WTC11 (cell line): ENCODE data around the gene CABP1. TPM values are rescaled to one million over a fixed set of nuclear protein-coding genes. Genes with fewer than 3 reads are reported as not detected.

ENCODE experiments used
- ATAC-seq: fragments of 200-7000 bp; cut with Tn5 transposase; 2 replicates; pipeline ENCODE4 v1.10.0; 2021; ENCODE audit warnings: mild to moderate bottlenecking, moderate library complexity
- CTCF ChIA-PET: fragments of 300-600 bp; sonication (Branson Sonifier 250); formaldehyde crosslinking; loops from one replicate; lab custom pipeline; 2021; ENCODE audit warnings: antibody characterized with exemption; lab: Charles Lee
- POLR2A ChIA-PET: fragments of 350-600 bp; sonication (Branson Sonifier 250); formaldehyde crosslinking; loops from one replicate; lab custom pipeline; 2021; ENCODE audit warnings: antibody characterized with exemption; lab: Charles Lee
- DNase-seq: peaks from one replicate; pipeline ENCODE4 v3.0.0; 2021; ENCODE audit warnings: low spot score
- H3K27ac Mint-ChIP-seq: 2 replicates; pipeline ENCODE4 v1.8.0; 2021; ENCODE audit warnings: mixed read lengths
- H3K27me3 Mint-ChIP-seq: 2 replicates; pipeline ENCODE4 v1.8.0; 2021; ENCODE audit warnings: low read depth, mild to moderate bottlenecking, moderate library complexity, mixed read lengths
- H3K36me3 Mint-ChIP-seq: 2 replicates; pipeline ENCODE4 v1.8.0; 2021; ENCODE audit warnings: mixed read lengths
- H3K4me1 Mint-ChIP-seq: 2 replicates; pipeline ENCODE4 v1.8.0; 2022; ENCODE audit warnings: mixed read lengths
- H3K4me3 Mint-ChIP-seq: 2 replicates; pipeline ENCODE4 v1.8.0; 2021; ENCODE audit warnings: mild to moderate bottlenecking, moderate library complexity, mixed read lengths
- H3K9me3 Mint-ChIP-seq: 2 replicates; pipeline ENCODE4 v1.8.0; 2021; ENCODE audit warnings: mixed read lengths
- AFF4 ChIP-seq: sonication (generic); formaldehyde crosslinking; IDR thresholded peaks from 2 replicates; pipeline ENCODE4 v1.8.1; 2023; ENCODE audit warnings: mild to moderate bottlenecking, missing genetic modification reagents, borderline replicate concordance
- ETV6 ChIP-seq: sonication (generic); formaldehyde crosslinking; IDR thresholded peaks from 2 replicates; pipeline ENCODE4 v1.8.1; 2022; ENCODE audit warnings: mild to moderate bottlenecking, missing genetic modification reagents
- FOXP1 ChIP-seq: sonication (generic); formaldehyde crosslinking; IDR thresholded peaks from 2 replicates; pipeline ENCODE4 v1.8.0; 2022; ENCODE audit warnings: missing genetic modification reagents, mild to moderate bottlenecking, moderate library complexity, borderline replicate concordance
- GRHL2 ChIP-seq: fragments of 250-450 bp; sonication (Bioruptor Pico); IDR thresholded peaks from 2 replicates; pipeline ENCODE4 v1.8.0; 2022; ENCODE audit warnings: mild to moderate bottlenecking, moderate library complexity; ENCODE audit not compliant: insufficient replicate concordance, severe bottlenecking
- HMGA2 ChIP-seq: fragments of 250-450 bp; sonication (Bioruptor Pico); IDR thresholded peaks from 2 replicates; pipeline ENCODE4 v1.4.0; 2021; ENCODE audit warnings: mild to moderate bottlenecking, moderate library complexity
- MXD4 ChIP-seq: fragments of 250-450 bp; sonication (Bioruptor Pico); IDR thresholded peaks from 2 replicates; pipeline ENCODE4 v1.8.0; 2021; ENCODE audit warnings: mild to moderate bottlenecking, moderate library complexity, borderline replicate concordance
- NFATC4 ChIP-seq: fragments of 250-450 bp; sonication (Bioruptor Pico); IDR thresholded peaks from 2 replicates; pipeline ENCODE4 v1.9.0; 2021; ENCODE audit warnings: mild to moderate bottlenecking
- OVOL2 ChIP-seq: fragments of 250-450 bp; sonication (Bioruptor Pico); IDR thresholded peaks from 2 replicates; pipeline ENCODE4 v1.9.0; 2021; ENCODE audit warnings: mild to moderate bottlenecking, borderline replicate concordance
- TEAD4 ChIP-seq: sonication (generic); formaldehyde crosslinking; IDR thresholded peaks from 2 replicates; pipeline ENCODE4 v1.8.0; 2022; ENCODE audit warnings: mild to moderate bottlenecking, missing genetic modification reagents
- ZBTB21 ChIP-seq: sonication (generic); formaldehyde crosslinking; IDR thresholded peaks from 2 replicates; pipeline ENCODE4 v1.8.1; 2023; ENCODE audit warnings: mild to moderate bottlenecking, missing genetic modification reagents, borderline replicate concordance
- ZBTB43 ChIP-seq: sonication (generic); formaldehyde crosslinking; IDR thresholded peaks from 2 replicates; pipeline ENCODE4 v1.8.1; 2023; ENCODE audit warnings: mild to moderate bottlenecking, missing genetic modification reagents
- ZNF121 ChIP-seq: sonication (generic); formaldehyde crosslinking; IDR thresholded peaks from 2 replicates; pipeline ENCODE4 v1.8.0; 2023; ENCODE audit warnings: missing genetic modification reagents
- ZNF317 ChIP-seq: sonication (generic); formaldehyde crosslinking; IDR thresholded peaks from 2 replicates; pipeline ENCODE4 v1.8.1; 2023; ENCODE audit warnings: low read depth, mild to moderate bottlenecking, moderate library complexity, missing genetic modification reagents, borderline replicate concordance
- ZNF425 ChIP-seq: fragments of 250-450 bp; sonication (Bioruptor Pico); conservative IDR thresholded peaks from 2 replicates; pipeline ENCODE4 v1.9.0; 2021; ENCODE audit warnings: mild to moderate bottlenecking
- ZNF671 ChIP-seq: fragments of 250-450 bp; sonication (Bioruptor Pico); IDR thresholded peaks from 2 replicates; pipeline ENCODE4 v1.8.0; 2021; ENCODE audit warnings: mild to moderate bottlenecking
- total RNA-seq: library from RNA; stranded (reverse); gene quantifications from 3 replicates; pipeline ENCODE4 v1.2.3, GENCODE V29; 2021
- TF ChIP-seq, protein P1 (sequence below): sonication (generic); formaldehyde crosslinking; IDR thresholded peaks from 2 replicates; pipeline ENCODE4 v1.8.1; 2023; ENCODE audit warnings: mild to moderate bottlenecking, moderate library complexity, missing genetic modification reagents
- TF ChIP-seq, protein P2 (sequence below): fragments of 250-450 bp; sonication (Bioruptor Pico); IDR thresholded peaks from 2 replicates; pipeline ENCODE4 v2.1.2; 2022; ENCODE audit warnings: mild to moderate bottlenecking, moderate library complexity

The CABP1 gene
- total RNA-seq, 1 experiment from 2014 or later = 14.1 TPM

GRCh38 chr12:120692524-120693033, 52.2 kb downstream of the CABP1 start:
- no peak for ATAC-seq
- no peaks in the 10 kb centered on the region for H3K27me3 Mint-ChIP-seq
- H3K4me1 Mint-ChIP-seq = peaks cover 69% of the 10 kb centered on the region
- no peaks in the 10 kb centered on the region for H3K9me3 Mint-ChIP-seq
- peaks cover 36% of the 10 kb centered on the region for H3K36me3 Mint-ChIP-seq
- TF ChIP-seq MXD4 (CRISPR knock-in tag) (no peak), ZNF671 (CRISPR knock-in tag) (no peak), ETV6 (no peak), ZBTB21 (CRISPR knock-in tag) (no peak), ZNF121 (no peak), HMGA2 (no peak), AFF4 (no peak), ZNF317 (CRISPR knock-in tag) (no peak), TEAD4 (CRISPR knock-in tag) (no peak), ZBTB43 (CRISPR knock-in tag) (no peak), ZNF425 (CRISPR knock-in tag) (no peak), FOXP1 (CRISPR knock-in tag) (no peak), OVOL2 (CRISPR knock-in tag) (no peak), GRHL2 (CRISPR knock-in tag) (no peak), NFATC4 (CRISPR knock-in tag) (no peak)
- TF ChIP-seq, protein P1, sequence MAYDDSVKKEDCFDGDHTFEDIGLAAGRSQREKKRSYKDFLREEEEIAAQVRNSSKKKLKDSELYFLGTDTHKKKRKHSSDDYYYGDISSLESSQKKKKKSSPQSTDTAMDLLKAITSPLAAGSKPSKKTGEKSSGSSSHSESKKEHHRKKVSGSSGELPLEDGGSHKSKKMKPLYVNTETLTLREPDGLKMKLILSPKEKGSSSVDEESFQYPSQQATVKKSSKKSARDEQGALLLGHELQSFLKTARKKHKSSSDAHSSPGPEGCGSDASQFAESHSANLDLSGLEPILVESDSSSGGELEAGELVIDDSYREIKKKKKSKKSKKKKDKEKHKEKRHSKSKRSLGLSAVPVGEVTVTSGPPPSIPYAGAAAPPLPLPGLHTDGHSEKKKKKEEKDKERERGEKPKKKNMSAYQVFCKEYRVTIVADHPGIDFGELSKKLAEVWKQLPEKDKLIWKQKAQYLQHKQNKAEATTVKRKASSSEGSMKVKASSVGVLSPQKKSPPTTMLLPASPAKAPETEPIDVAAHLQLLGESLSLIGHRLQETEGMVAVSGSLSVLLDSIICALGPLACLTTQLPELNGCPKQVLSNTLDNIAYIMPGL (CRISPR knock-in tag) = no peak
- TF ChIP-seq, protein P2, sequence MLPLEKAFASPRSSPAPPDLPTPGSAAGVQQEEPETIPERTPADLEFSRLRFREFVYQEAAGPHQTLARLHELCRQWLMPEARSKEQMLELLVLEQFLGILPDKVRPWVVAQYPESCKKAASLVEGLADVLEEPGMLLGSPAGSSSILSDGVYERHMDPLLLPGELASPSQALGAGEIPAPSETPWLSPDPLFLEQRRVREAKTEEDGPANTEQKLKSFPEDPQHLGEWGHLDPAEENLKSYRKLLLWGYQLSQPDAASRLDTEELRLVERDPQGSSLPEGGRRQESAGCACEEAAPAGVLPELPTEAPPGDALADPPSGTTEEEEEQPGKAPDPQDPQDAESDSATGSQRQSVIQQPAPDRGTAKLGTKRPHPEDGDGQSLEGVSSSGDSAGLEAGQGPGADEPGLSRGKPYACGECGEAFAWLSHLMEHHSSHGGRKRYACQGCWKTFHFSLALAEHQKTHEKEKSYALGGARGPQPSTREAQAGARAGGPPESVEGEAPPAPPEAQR = no peak
- ChIA-PET POLR2A (no interaction called here), CTCF (interaction anchor here (0.7 to 1.3 kb wide), 4 partner anchors 43 to 109 kb away, joined by 3 to 7 read pairs (median 3); no protein-coding TSS in a partner anchor)
- DNase-seq = no peak
- peak overlapping the region; percentile 16 for H3K4me3 Mint-ChIP-seq
- H3K27ac Mint-ChIP-seq = peak overlapping the region; percentile 95
